Right ventricle myocardium inferior (tissue), 1 donor: Measurements from ENCODE around the gene RPL13. TPM values are rescaled to one million over a fixed set of nuclear protein-coding genes. Genes with fewer than 3 reads are reported as not detected.
A peak's percentile ranks its signal among the peaks of the same experiment; 100 is the strongest.

Experiments
- ATAC-seq: fragments of 200-7000 bp; cut with Tn5 transposase; one replicate; pipeline ENCODE4 v1.9.1; 2020; ENCODE audit warnings: mild to moderate bottlenecking, moderate library complexity
- DNase-seq: peaks from one replicate; pipeline ENCODE4 v3.0.0; 2021; ENCODE audit errors: missing footprints
- intact Hi-C: fragments of 100-400 bp; cut with DNase I; formaldehyde crosslinking; loops from one replicate; pipeline ENCODE4 v1.11.0; 2022
- long read RNA-seq: library from polyadenylated mRNA; unstranded; transcript quantifications from one replicate; pipeline ENCODE4 v2.0.0, GENCODE V29; 2021
- total RNA-seq: library from RNA; stranded (reverse); fragmentation: NEBNext Ultra II Directional; extraction: Animal tissue kit (Norgen Biotek cat#: 25700); gene quantifications from one replicate; pipeline ENCODE4 v1.2.1, GENCODE V29; 2021
- donor health status: DM: no; HTN: yes; CAD: no; lungs with severe emphysema.

RPL13 gene
- 1,162 TPM for total RNA-seq
- long read RNA-seq, full-length matches to known transcripts = 482 of 493 reads
- long read RNA-seq, partial matches to known transcripts = 4 of 493 reads
- long read RNA-seq, other reads (novel, unspliced or antisense) = 7 of 493 reads

DNA sequence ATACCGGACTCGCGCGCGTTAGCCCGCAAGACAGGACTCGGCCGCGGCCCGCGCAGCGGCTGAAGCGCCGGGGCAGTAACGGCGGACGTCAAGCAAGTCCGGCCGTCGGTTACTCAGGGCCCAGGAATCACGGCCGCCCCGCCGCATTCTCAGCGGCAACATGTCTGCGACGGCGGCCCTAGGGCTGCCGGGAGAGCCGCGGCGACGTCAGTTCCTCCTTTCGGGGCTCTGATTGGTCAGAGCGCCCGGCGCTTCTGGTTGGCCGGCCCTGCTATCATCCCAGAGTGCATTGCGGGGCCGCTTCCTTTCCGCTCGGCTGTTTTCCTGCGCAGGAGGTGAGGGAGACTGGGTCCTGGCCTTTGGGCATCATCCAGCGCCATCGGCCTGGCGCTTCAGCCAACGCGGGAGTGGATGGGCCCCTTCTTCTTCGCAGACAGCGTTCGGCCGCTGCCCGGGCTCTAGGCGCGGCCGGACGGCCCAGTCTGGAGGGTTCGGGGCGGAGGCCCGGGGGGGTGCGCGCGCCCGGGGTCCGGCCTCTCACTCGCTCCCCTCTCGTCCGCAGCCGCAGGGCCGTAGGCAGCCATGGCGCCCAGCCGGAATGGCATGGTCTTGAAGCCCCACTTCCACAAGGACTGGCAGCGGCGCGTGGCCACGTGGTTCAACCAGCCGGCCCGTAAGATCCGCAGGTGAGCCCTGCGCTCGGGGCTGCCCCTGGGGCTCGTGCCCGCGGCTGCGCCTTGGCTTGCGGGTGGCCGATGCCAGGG lies at the start of gene RPL13:
RPL13 (plus strand) TSS at position 305 of the 764 bp plus-strand sequence; CDS start at position 583, 278 bp downstream.
- intact Hi-C loops = loop anchor here (2.0 kb wide), 1 partner anchor 228 kb away; no protein-coding TSS in a partner anchor
- peak; percentile 97 for ATAC-seq
- DNase-seq = peak; percentile 99

DNA sequence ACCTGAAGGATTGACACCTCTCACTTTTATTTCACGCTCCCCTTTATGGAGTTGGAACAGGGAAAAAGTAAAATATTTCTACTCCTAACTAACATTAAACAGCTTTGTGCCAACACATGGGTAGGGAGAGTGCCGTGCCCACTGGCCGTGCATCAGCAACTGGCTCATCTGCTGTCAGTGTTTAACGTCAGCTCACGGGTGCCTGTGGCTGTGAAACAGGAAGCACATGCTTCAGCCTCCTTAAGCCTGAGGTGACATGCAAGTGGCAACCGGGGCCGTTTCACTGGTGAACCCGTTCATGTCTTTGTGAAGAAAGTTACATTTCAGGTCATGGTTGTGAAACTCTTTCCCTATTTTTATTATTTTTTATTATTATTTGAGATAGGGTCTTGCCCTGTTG lies 49.1 kb upstream of the RPL13 start:
- ATAC-seq (no peak), DNase-seq (no peak)
- intact Hi-C loops = no loop called here

DNA sequence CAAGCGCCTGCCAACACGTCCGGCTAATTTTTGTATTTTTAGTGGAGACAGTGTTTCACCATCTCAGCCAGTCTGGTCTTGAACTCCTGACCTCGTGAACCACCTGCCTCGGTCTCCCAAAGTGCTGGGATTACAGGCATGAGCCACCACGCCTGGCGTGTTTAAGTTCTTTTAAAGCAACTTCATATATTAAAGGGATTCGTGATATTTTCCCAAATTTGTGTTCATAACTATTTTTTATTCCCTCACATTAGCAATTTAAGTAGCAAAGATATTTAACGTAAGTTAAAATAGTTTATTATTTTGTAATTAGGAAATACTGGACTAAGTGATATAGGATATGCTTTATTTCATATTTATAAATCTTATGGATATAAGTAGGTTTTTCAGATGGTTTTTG lies 48.0 kb upstream of the RPL13 start:
- ATAC-seq (no peak), DNase-seq (no peak)
- intact Hi-C loops = no loop called here

DNA sequence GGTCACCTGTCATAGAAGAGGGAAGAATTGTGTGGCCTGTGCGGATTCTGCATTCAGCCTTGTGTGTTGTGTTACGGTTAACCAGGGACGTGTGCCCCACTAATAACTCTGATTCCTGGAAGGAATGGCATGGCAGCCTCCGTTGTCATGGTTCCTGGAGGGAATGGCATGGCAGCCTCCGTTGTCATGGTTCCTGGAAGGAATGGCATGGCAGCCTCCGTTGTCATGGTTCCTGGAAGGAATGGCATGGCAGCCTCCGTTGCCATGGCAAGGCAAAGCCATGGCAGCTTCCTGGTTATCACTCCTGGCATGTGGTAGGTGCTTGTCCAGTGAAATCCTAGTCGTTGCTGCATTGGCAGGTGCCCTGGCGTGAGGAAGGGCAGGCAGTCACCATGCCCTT lies 43.4 kb upstream of the RPL13 start:
- DNase-seq = no peak
- intact Hi-C loops = no loop called here
- ATAC-seq = no peak

DNA sequence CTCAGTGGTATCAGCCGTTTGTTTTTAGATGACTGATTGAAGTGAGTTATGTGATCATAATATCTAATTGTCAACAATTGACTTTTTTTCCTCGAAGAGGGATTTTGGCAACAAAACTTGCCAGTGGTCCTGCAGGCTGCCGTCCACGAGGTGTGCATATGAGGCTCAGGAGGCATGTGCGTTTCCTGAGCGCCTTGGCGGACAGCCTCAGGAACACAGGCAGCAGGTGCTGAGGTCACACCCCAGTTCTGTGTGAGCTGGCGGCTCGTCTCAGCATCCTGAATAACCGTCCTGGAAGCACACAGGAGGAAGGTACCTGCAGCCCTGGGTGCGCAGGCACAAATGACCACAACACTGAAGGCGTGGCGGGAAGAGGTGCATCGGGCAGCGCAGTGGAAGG lies 40.6 kb upstream of the RPL13 start:
- no peak for DNase-seq
- intact Hi-C loops = no loop called here
- no peak for ATAC-seq

DNA sequence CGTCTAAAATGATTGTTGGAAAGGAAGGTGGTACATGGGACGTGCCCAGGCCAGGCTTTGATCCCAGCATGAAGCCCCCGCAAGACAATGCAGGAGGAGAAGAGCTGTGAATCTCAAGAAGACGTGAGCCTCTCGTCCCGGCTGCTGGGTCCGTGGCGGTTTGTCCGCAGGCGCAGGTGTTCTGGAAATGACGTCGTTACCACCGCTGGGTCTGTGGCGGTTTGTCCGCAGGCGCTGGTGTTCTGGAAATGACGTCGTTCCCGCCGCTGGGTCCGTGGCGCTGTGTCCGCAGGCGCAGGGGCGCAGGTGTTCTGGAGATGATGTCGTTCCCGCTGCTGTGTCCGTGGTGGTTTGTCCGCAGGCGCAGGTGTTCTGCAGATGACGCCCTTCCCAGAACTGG lies 38.2 kb upstream of the RPL13 start:
- intact Hi-C loops = no loop called here
- DNase-seq (peak; percentile 60), ATAC-seq (no peak)

DNA sequence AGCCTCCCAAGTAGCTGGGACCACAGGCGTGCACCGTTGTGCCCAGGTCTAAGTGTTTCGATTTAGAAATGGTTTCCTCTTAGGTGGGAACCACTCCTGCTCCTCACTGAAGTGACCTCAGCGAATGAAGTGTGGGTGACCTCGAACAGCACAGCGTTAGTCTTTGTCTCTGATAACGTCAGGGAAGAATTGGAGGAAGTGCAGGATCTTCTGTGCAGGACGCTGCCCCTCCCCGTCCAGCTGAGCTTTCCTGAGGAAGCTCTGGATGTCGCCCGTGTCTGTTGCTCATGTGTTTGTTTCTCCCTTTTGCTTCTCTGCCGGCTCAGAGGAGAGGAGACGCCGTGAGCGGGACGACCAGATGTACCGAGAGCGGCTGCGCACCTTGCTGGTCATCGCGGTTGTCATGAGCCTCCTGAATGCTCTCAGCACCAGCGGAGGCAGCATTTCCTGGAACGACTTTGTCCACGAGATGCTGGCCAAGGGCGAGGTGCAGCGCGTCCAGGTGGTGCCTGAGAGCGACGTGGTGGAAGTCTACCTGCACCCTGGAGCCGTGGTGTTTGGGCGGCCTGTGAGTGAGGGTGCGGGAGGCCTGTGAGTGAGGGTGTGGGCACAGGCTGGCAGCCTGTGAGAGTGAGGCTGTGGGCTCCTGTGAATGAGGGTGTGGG lies 36.7 kb upstream of the RPL13 start:
- intact Hi-C loops = no loop called here
- DNase-seq = peak; percentile 51
- ATAC-seq = peak; percentile 13

DNA sequence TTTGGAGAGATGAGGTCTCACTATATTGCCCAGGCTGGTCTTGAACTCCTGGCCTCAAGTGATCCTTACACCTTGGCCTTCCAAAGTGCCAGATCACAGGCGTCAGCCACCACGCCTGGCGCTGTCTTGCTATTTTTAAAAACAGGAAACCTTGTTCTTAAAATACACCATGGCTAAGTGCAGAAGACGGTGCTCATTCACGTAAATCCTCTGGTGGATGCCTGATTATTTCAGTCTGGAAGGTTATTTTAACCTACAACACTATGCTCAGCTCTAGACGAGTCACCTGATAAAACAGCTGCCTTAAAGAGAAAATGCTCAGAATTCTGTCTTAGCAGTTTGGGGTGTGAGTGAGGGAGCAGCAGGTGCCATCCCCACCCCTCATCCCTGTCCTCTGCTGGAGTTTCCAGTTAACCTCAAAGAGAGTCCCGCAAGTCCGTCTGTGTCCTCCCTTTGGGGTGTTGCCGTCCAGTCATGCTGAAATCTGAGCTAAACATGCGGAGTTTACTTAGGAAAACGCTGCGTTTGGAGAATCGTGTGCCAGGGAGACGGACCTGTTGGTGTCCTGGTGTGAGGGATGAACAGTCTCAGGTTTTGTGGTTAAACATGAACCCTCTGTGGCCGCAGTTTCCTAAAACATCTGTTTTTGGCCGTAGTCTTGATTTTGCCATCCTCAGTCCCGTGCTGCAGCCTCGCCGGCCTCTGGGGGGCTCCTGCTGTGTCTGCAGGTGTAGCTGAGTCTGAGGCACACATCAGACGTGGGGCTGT lies 35.2 kb upstream of the RPL13 start:
- ATAC-seq = peak; percentile 58
- intact Hi-C loops = no loop called here
- DNase-seq = peak; percentile 34

DNA sequence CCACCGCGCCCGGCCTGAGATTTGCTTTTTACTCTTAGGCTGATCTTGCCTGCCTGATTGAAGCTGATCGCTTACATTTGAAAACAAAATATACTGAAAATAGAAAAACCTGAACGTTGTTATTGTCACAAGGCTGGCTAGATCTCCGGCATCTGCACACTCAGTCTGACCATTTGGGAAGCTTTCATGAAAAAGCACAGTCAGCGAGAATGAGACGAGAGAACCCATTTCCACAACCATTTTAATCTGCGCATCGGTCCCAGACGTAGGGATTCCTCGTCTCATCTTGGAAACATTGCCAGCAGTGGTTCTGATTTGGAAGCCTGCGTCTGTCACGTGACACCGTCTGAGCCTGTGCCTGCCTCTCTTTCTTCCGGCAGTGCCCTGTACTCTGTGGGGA lies 31.4 kb upstream of the RPL13 start:
- ATAC-seq (no peak), DNase-seq (peak; percentile 0)
- intact Hi-C loops = no loop called here

DNA sequence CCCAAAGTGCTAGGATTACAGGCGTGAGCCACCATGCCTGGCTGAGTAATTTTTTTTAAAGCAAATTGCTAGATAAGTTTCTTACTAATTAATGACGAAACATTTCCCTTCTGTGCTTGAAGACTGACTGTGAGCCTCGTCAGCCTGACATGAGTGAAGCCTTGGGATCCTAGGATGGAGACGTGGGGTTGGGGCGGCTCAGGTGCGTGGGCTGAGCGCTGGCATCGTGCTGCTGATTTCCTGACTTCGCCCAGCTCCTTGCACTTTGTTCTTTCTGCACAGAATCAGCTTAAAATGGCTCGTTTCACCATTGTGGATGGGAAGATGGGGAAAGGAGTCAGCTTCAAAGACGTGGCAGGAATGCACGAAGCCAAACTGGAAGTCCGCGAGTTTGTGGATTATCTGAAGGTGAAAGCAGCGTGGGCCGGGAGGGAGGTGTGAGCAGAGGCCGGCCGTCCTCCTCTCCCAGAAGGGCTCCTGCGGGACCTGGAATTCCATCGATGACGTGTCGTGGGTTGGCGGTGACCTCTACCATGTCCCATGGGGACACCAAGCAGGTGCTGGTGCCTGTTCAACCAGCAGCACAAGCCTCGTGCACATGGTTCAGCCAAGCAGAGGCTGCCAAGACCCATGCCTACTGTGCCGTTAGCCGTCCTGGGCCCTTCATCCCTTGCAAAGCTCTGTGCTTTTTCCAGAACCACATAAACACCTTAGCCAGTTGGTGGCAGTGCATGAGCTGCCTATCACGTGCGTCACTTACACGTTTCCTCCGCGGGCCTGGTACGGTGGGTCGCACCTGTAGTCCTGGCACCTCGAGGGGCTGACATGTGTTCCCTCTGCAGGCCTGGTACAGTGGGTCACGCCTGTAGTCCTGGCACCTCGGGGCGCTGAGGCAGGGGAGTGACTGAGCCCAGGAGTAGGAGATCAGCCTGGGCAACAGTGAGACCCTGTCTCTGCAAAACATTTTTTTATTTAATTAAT lies 29.8 kb upstream of the RPL13 start:
- peak; percentile 60 for DNase-seq
- intact Hi-C loops = no loop called here
- no peak for ATAC-seq

DNA sequence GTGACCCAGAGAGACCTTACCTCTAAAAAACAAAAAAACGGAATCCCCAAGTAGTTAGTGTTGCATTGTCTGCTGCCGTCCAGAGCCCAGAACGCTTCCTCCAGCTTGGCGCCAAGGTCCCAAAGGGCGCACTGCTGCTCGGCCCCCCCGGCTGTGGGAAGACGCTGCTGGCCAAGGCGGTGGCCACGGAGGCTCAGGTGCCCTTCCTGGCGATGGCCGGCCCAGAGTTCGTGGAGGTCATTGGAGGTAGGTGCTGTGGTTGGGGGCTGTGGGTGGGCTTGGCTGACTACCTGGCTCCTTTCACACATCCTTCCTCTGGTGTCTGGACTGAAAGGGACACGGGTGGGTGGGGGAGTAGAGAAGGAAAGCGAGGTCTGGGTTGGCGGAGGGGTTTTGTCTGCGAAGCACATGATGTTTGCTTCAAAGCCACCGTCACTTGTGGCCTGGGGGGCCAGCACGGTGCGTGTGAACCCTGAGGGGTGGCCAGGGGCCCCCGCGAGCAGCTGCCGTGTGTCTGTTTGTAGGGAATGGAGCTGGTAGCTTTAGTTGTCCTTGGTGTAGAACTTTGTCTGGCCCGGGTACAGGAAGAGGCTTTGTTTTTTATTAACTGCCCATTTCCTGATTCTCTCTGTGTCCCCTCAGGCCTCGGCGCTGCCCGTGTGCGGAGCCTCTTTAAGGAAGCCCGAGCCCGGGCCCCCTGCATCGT lies 28.5 kb upstream of the RPL13 start:
- no peak for ATAC-seq
- no peak for DNase-seq
- intact Hi-C loops = no loop called here

DNA sequence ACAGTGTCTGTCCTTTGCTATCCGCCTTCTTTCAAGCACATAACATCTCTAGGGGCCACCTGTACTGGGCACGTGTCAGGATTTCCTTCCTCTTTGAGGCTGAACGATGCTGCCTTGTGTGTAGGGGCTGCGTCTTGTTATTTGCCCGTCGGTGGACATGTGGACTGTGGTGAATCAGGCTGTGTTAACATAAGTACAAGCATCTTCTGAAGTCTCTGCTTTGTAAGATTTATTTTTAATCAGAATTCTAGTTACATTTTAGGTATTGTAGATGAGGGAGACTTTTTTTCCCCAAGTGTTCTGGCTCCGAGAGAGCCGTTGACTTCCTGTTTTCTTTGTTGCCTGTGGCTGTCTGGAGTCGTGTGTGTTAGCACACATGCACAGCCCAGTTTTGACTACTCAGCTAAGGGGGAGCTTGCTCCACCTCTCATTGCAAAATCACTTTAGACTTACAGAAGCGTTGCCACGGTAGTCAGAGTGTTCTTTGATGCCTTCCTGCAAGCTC lies 26.2 kb upstream of the RPL13 start:
- intact Hi-C loops = no loop called here
- ATAC-seq = peak; percentile 51
- DNase-seq = no peak

DNA sequence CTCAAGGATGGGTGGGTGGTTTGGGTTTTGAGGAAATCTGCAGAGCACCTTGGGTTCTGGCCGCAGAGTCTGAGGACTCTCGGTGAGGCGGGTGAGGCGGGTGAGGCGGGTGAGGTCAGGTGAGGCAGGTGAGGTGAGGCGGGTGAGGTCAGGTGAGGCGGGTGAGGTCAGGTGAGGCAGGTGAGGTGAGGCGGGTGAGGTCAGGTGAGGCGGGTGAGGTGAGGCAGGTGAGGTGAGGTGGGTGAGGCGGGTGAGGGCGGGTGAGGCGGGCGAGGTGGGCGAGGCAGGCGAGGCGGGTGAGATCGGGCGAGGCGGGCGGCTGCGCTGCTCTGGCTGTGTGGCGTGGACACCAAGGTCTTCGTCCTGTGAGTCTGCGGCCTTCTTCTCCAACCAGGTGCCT lies 24.1 kb upstream of the RPL13 start:
- intact Hi-C loops = no loop called here
- ATAC-seq (no peak), DNase-seq (no peak)

DNA sequence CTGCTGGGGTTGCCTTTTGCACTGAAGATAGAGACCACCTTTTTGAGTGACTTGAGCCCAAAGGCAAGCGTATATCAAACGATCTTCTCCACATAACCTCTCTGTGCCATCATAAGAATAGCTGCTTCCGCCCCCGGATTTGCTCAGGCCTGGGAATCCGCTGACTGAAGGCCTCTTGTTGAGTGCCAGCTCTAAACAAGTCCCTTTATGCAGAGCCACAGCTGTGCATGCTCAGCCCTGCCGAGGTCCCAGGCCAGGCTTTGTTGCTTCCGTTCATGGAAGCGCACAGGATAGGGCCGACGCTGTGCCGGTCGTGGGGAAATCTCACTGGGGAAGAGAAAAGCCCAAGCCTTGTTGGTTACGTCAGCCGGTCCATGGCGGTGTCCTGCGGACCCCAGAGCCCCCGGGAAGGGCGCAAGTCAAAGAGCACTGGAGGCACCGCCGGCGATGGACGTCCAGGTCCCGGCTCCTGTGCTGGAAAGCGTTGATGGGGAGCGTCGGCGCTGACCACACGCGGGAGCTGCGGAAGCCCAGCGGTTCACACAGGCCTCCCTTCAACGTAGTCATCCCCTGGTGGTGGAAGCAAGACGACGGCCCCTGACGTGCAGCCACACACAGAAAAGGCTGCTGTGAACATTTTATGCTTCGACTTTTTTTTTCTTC lies 23.5 kb upstream of the RPL13 start:
- intact Hi-C loops = no loop called here
- DNase-seq (no peak), ATAC-seq (no peak)

DNA sequence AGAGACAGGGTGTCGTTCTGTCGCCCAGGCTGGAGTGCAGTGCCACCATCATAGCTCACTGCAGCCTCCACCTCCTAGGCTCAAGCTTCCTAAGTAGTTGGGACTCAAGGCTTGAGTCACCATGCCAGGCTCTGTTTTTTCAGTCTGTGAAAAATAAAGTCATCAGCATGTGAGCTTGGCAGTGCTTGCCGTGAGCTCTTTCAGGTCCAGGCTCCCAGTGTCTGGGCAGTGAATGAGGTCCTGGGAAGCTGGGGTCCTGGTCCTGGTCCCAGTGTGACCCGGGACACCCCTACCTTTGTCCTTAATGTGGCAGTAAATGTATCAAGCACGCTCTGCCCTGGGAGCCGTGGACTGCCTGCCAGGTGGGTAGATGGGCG lies 22.9 kb upstream of the RPL13 start:
- intact Hi-C loops = no loop called here
- DNase-seq (no peak), ATAC-seq (no peak)

DNA sequence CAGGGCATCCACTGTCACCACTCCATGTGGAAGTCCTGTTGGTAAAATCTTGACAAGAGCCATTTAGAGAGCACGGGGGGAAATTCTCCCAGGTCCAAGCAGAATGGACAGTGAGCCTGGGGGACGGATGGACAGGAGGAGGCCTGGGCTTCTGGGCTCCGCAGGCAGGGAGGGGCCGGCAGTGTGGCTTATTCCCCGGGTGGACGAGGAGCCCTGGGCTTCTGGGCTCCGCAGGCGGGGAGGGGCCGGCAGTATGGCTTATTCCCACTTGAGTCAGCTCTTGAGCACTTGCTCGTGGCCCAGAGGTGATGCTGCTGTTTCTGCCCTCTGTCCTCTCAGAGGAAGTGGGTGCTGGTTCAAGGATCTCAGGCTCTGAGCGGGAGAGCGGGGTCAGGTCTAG lies 22.2 kb upstream of the RPL13 start:
- intact Hi-C loops = no loop called here
- DNase-seq = no peak
- no peak for ATAC-seq

DNA sequence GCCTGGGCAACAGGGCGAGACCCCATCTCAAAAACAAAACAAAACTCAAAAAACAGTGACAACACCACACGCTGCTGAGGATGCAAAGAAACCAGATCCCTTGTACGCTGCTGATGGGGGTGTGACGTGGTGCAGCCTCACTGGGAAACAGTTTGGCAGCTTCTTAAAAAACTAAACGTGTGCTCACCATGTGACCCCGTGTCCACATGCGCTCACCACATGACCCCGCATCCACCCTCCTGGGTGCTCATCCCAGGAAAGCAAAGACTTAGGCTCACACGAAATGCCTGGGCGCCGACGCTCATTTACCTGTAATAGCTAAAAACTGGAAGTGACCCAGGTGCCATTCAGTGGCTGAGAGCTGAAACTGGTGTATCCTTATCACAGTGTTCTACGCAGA lies 19.9 kb upstream of the RPL13 start:
- intact Hi-C loops = no loop called here
- DNase-seq (no peak), ATAC-seq (peak; percentile 38)
